CD4-positive, alpha-beta memory T cell (primary cell): ENCODE data around the gene SFMBT2. TPM values are rescaled to one million over a fixed set of nuclear protein-coding genes. Genes with fewer than 3 reads are reported as not detected.
"Not testable (repeated sequence)": the region's sequence is repeated elsewhere in the genome, so short reads cannot be mapped to it uniquely, and the experiment has no call there.

Source experiments
- CTCF ChIA-PET: fragments of 350-600 bp; sonication (Branson Sonifier 250); formaldehyde crosslinking; loops from one replicate; lab custom pipeline; 2021; ENCODE audit warnings: inconsistent platforms; ENCODE audit not compliant: partially characterized antibody; lab: Charles Lee
- POLR2A ChIA-PET: fragments of 350-600 bp; sonication (Branson Sonifier 250); formaldehyde crosslinking; loops from one replicate; lab custom pipeline; 2021; ENCODE audit not compliant: partially characterized antibody; lab: Charles Lee
- DNase-seq, 5 donors: peaks; one replicate each; pipeline versions ENCODE4 v3.0.0 to v3.0.0-alpha.2; 2020 to 2022; ENCODE audit warnings: mixed read lengths in 1 of 5
- H3K27ac ChIP-seq: one replicate; pipeline ENCODE4 v1.7.0; 2013; ENCODE audit warnings: low read depth, low read length
- H3K27me3 ChIP-seq: 2 replicates; pipeline ENCODE4 v1.7.0; 2013; ENCODE audit warnings: mild to moderate bottlenecking, low read length, moderate library complexity; ENCODE audit not compliant: insufficient read depth
- H3K36me3 ChIP-seq: 2 replicates; pipeline ENCODE4 v1.7.0; 2013; ENCODE audit warnings: mild to moderate bottlenecking, low read length, moderate library complexity; ENCODE audit not compliant: insufficient read depth
- H3K4me1 ChIP-seq: 2 replicates; pipeline ENCODE4 v1.7.0; 2013; ENCODE audit warnings: mild to moderate bottlenecking, low read length, moderate library complexity; ENCODE audit not compliant: insufficient read depth
- H3K4me3 ChIP-seq, 2 donors: one replicate each; pipeline ENCODE4 v1.7.0; 2013; ENCODE audit warnings: low read length in 2 of 2, mild to moderate bottlenecking in 1 of 2
- H3K9me3 ChIP-seq, 2 donors: one replicate each; pipeline ENCODE4 v1.7.0; 2013; ENCODE audit warnings: low read length in 2 of 2, control low read depth in 1 of 2; ENCODE audit not compliant: control insufficient read depth in 1 of 2
- H3K27ac Mint-ChIP-seq, 7 donors: one replicate each; pipeline ENCODE4 v1.8.0; 2020 to 2021; ENCODE audit warnings: mixed read lengths in 7 of 7, mild to moderate bottlenecking in 6 of 7, inconsistent platforms in 3 of 7, moderate library complexity in 3 of 7
- H3K27me3 Mint-ChIP-seq, 2 donors: one replicate each; pipeline ENCODE4 v1.8.0; 2020 to 2021; ENCODE audit warnings: mixed read lengths in 2 of 2
- H3K36me3 Mint-ChIP-seq, 2 donors: one replicate each; pipeline ENCODE4 v1.8.0; 2020 to 2021; ENCODE audit warnings: mixed read lengths in 2 of 2, inconsistent platforms in 1 of 2, mild to moderate bottlenecking in 1 of 2
- H3K4me1 Mint-ChIP-seq, 4 donors: one replicate each; pipeline ENCODE4 v1.8.0; 2020 to 2021; ENCODE audit warnings: mixed read lengths in 4 of 4, mild to moderate bottlenecking in 1 of 4
- H3K4me3 Mint-ChIP-seq, 8 donors: one replicate each; pipeline ENCODE4 v1.8.0; 2020 to 2021; ENCODE audit warnings: mixed read lengths in 8 of 8, mild to moderate bottlenecking in 7 of 8, moderate library complexity in 6 of 8, inconsistent platforms in 3 of 8
- H3K9me3 Mint-ChIP-seq, 8 donors: one replicate each; pipeline ENCODE4 v1.8.0; 2020 to 2021; ENCODE audit warnings: mixed read lengths in 8 of 8, mild to moderate bottlenecking in 5 of 8, inconsistent platforms in 3 of 8, moderate library complexity in 1 of 8
- intact Hi-C: fragments of 100-400 bp; cut with micrococcal nuclease; formaldehyde crosslinking; loops from one replicate; pipeline ENCODE4 v1.15.1; 2023
- polyA plus RNA-seq, 2 donors: library from polyadenylated mRNA; unstranded; fragments of 300-500 nt; fragmentation: Illumina TruSeq; gene quantifications; one replicate each; pipeline ENCODE4 v1.2.3, GENCODE V29; 2021
- total RNA-seq, 2 experiments: library from RNA; stranded (reverse); gene quantifications; one replicate each; pipeline ENCODE4 v1.2.3, GENCODE V29; 2021

SFMBT2 gene
- total and polyA plus RNA-seq, 4 experiments from 2014 or later, result 1.7 to 22.3 (median 11.7) TPM

- no peaks in the 10 kb centered on the region for H3K27me3 Mint-ChIP-seq
- Histone ChIP-seq H3K27ac (no peak overlapping the region), H3K36me3 (no peaks in the 10 kb centered on the region), H3K9me3 (no peaks in the 10 kb centered on the region), H3K27me3 (no peaks in the 10 kb centered on the region), H3K4me3 (no peak overlapping the region), H3K4me1 (peaks cover 27% of the 10 kb centered on the region)
- no peaks in the 10 kb centered on the region for H3K9me3 Mint-ChIP-seq
- DNase-seq, result no peak
- H3K4me1 Mint-ChIP-seq, result peaks cover 39 to 59% (median 50%) of the 10 kb centered on the region in 4 donors
- H3K27ac Mint-ChIP-seq, result peak overlapping the region in 1 of 7 donors; percentile 43
- ChIA-PET CTCF (no interaction called here), POLR2A (no interaction called here)
- H3K4me3 Mint-ChIP-seq, result no peak overlapping the region
- no peaks in the 10 kb centered on the region for H3K36me3 Mint-ChIP-seq
- intact Hi-C loops, result no loop called here
Observed at GRCh38 chr10:7391748-7392147, 19.1 kb downstream of the SFMBT2 start.

DNA sequence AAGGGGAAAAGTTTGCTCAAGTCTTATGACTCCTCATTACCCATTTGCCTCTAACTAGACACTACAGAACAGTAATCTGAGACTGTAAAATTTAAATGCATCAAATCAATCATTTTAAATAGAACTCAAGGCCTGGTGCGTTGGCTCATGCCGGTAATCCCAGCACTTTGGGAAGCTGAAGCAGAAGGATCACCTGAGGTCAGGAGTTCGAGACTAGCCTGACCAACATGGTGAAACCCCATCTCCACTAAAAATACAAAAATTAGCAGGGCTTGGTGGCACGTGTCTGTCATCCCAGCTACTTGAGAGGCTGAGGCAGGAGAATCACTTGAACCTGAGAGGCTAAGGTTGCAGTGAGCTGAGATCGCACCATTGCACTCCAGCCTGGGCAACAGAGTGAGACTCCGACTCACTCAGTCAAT is 20.1 kb downstream of the SFMBT2 start:
- H3K4me1 ChIP-seq, result peaks cover 27% of the 10 kb centered on the region
- CTCF ChIA-PET, result interaction anchor here (0.6 kb wide), 1 partner anchor 50 kb away, joined by 4 read pairs; no protein-coding TSS in a partner anchor
- H3K36me3 Mint-ChIP-seq, H3K27ac ChIP-seq, H3K4me3 ChIP-seq, H3K9me3 Mint-ChIP-seq, DNase-seq, H3K9me3 ChIP-seq, POLR2A ChIA-PET, H3K36me3 ChIP-seq, H3K27me3 ChIP-seq, H3K27me3 Mint-ChIP-seq, intact Hi-C loops: not testable (repeated sequence)
- Mint-ChIP-seq H3K4me3 (peak overlapping the region in 1 of 8 donors; percentile 19), H3K27ac (peak overlapping the region in 4 of 7 donors; percentile 10 to 78 (median 54)), H3K4me1 (peaks cover 39 to 57% (median 46%) of the 10 kb centered on the region in 4 donors)

GRCh38 chr10:7389844-7390243 is 21.0 kb downstream of the SFMBT2 start:
- POLR2A ChIA-PET, result interaction anchor here (1.1 to 1.9 kb wide), 2 partner anchors 20 to 130 kb away, joined by 4 to 6 read pairs; partner anchors contain the start of gene SFMBT2
- no peaks in the 10 kb centered on the region for H3K9me3 Mint-ChIP-seq

DNA sequence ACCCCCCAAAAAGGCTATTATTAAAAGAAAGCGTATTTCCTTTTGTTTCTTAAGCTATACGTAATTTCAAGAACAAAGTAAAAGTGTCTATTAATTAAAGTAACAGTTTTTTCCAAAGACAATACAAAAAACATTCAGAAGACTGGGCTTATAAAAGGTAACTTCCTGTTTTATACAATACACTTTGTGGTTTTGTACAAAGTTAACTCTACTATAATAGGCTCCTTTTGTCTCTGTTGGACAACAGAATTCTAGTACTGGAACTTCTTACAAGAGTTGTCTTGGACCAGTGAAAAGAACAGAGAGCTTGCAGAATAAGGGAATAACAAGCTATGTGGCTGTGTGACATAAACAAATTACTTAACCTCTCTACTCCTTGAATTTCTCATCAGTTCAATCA is 21.5 kb downstream of the SFMBT2 start:
- H3K36me3 Mint-ChIP-seq, result peaks cover 0 to 3% of the 10 kb centered on the region in 2 donors
- intact Hi-C loops, result loop anchor here (2.0 kb wide), 1 partner anchor 19 kb away; no protein-coding TSS in a partner anchor
- CTCF ChIA-PET, result interaction anchor here (0.9 to 1.5 kb wide), 5 partner anchors 9 to 469 kb away, joined by 3 to 4 read pairs (median 4); no protein-coding TSS in a partner anchor
- Histone ChIP-seq H3K9me3 (no peaks in the 10 kb centered on the region), H3K27ac (no peak overlapping the region), H3K4me3 (no peak overlapping the region), H3K27me3 (no peaks in the 10 kb centered on the region), H3K36me3 (no peaks in the 10 kb centered on the region), H3K4me1 (peaks cover 27% of the 10 kb centered on the region)
- no peak for DNase-seq
- no peaks in the 10 kb centered on the region for H3K9me3 Mint-ChIP-seq
- peaks cover 39 to 59% (median 50%) of the 10 kb centered on the region in 4 donors for H3K4me1 Mint-ChIP-seq
- POLR2A ChIA-PET, result interaction anchor here (1.1 to 1.9 kb wide), 2 partner anchors 21 to 130 kb away, joined by 4 to 6 read pairs; partner anchors contain the start of gene SFMBT2
- no peaks in the 10 kb centered on the region for H3K27me3 Mint-ChIP-seq
- peak overlapping the region; percentile 15 to 84 (median 75) for H3K27ac Mint-ChIP-seq
- peak overlapping the region; percentile 3 to 71 (median 52) for H3K4me3 Mint-ChIP-seq

More at GRCh38 chr10:7389844-7390243, 21.0 kb downstream of the SFMBT2 start:
- peaks cover 27% of the 10 kb centered on the region for H3K4me1 ChIP-seq
- H3K27ac Mint-ChIP-seq, result peak overlapping the region; percentile 24 to 84 (median 75)
- no peaks in the 10 kb centered on the region for H3K9me3 ChIP-seq
- H3K36me3 ChIP-seq, result no peaks in the 10 kb centered on the region
- DNase-seq, result no peak
- CTCF ChIA-PET, result interaction anchor here (0.6 to 1.5 kb wide), 6 partner anchors 9 to 470 kb away, joined by 3 to 4 read pairs (median 4); no protein-coding TSS in a partner anchor
- no peak overlapping the region for H3K4me3 ChIP-seq
- peak overlapping the region; percentile 3 to 71 (median 52) for H3K4me3 Mint-ChIP-seq
- H3K27me3 ChIP-seq, result no peaks in the 10 kb centered on the region
- intact Hi-C loops, result loop anchor here (2.0 kb wide), 1 partner anchor 19 kb away; no protein-coding TSS in a partner anchor
- no peaks in the 10 kb centered on the region for H3K27me3 Mint-ChIP-seq
- H3K27ac ChIP-seq, result no peak overlapping the region
- no peaks in the 10 kb centered on the region for H3K36me3 Mint-ChIP-seq
- H3K4me1 Mint-ChIP-seq, result peaks cover 41 to 59% (median 50%) of the 10 kb centered on the region in 4 donors

DNA sequence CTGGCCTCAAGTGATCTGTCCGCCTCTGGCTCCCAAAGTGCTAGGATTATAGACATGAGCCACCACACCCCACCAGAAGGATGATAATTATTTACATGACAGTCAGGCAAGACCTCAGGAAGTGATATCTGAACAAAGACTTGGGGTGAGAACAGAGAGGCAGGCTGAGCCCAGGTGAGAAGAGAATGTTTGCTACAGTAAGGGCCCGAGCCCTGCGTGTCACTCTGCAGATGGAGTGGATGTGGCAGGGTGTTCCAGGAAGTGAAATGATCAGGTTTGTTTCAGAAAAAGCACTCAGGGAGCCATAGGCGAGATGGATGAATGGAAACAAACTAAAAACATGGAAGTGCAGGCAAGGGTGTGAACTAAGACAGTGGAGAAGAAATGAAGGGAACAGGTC is 22.2 kb downstream of the SFMBT2 start:
- peak; percentile 17 to 48 (median 25) for DNase-seq
- Histone ChIP-seq H3K4me3 (no peak overlapping the region), H3K9me3 (no peaks in the 10 kb centered on the region), H3K27ac (no peak overlapping the region), H3K27me3 (no peaks in the 10 kb centered on the region), H3K4me1 (peaks cover 32% of the 10 kb centered on the region), H3K36me3 (no peaks in the 10 kb centered on the region)
- ChIA-PET CTCF (interaction anchor here (1.3 to 1.8 kb wide), 4 partner anchors 19 to 469 kb away, joined by 3 to 5 read pairs (median 4); no protein-coding TSS in a partner anchor), POLR2A (interaction anchor here (1.1 to 1.9 kb wide), 2 partner anchors 22 to 129 kb away, joined by 4 to 6 read pairs; partner anchors contain the start of gene SFMBT2)
- H3K27me3 Mint-ChIP-seq, result no peaks in the 10 kb centered on the region
- H3K36me3 Mint-ChIP-seq, result peaks cover 0 to 3% of the 10 kb centered on the region in 2 donors
- peak overlapping the region; percentile 83 to 97 (median 93) for H3K27ac Mint-ChIP-seq
- peak overlapping the region in 7 of 8 donors; percentile 62 to 94 (median 85) for H3K4me3 Mint-ChIP-seq
- H3K4me1 Mint-ChIP-seq, result peaks cover 37 to 61% (median 51%) of the 10 kb centered on the region in 4 donors
- H3K9me3 Mint-ChIP-seq, result no peaks in the 10 kb centered on the region
- intact Hi-C loops, result loop anchor here (2.0 kb wide), 1 partner anchor 20 kb away; no protein-coding TSS in a partner anchor

DNA sequence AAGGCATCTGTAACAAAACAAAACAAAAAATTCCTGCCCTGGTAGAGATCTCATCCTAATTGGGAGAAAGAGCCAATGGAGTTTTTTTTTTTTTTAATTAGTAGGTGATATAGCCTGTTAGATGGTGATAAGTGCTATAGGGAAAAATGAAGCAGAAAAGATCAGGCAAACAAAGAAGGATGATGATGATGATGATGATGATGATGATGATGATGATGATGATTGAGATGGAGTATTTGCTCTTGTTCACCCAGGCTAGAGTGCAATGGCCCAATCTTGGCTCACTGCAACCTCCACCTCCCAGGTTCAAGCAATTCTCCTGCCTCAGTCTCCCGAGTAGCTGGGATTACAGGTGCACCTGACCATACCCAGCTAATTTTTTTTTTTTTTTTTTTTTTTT is 22.7 kb downstream of the SFMBT2 start:
- Mint-ChIP-seq H3K27ac (peak overlapping the region in 6 of 7 donors; percentile 10 to 94 (median 73)), H3K4me1 (peaks cover 40 to 64% (median 53%) of the 10 kb centered on the region in 4 donors), H3K4me3 (peak overlapping the region in 1 of 8 donors; percentile 66)
- H3K4me3 ChIP-seq, H3K36me3 ChIP-seq, H3K27ac ChIP-seq, H3K27me3 ChIP-seq, H3K27me3 Mint-ChIP-seq, H3K36me3 Mint-ChIP-seq, H3K9me3 Mint-ChIP-seq, H3K9me3 ChIP-seq, DNase-seq: not testable (repeated sequence)
- ChIA-PET POLR2A (interaction anchor here (0.6 to 0.9 kb wide), 2 partner anchors 17 to 23 kb away, joined by 3 read pairs; no protein-coding TSS in a partner anchor), CTCF (interaction anchor here (1.8 kb wide), 1 partner anchor 468 kb away, joined by 5 read pairs; no protein-coding TSS in a partner anchor)
- peaks cover 36% of the 10 kb centered on the region for H3K4me1 ChIP-seq
- intact Hi-C loops, result loop anchor here (2.0 kb wide), 1 partner anchor 21 kb away; no protein-coding TSS in a partner anchor

DNA sequence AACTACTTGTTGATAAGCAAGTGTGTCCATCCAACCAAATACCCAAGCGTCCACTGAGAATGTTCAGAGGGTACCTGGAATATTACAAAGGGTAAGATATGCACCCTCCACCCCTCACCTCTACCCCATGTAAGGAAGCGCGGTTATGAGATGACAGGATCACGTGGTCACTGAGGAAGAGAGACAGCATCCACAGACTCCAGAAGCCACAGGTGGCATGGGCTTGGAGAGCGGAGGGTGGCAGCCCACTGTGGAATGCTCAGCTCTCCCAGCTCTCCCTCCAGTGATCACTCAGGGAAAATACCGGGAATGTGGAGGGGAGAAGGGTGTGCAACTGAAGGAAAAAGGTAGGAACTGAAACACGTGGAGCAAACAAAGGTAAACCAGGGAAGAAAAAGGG is 25.7 kb downstream of the SFMBT2 start:
- H3K27me3 Mint-ChIP-seq, result no peaks in the 10 kb centered on the region
- H3K36me3 Mint-ChIP-seq, result peaks cover 8 to 15% of the 10 kb centered on the region in 2 donors
- H3K4me1 Mint-ChIP-seq, result peaks cover 39 to 64% (median 51%) of the 10 kb centered on the region in 4 donors
- Histone ChIP-seq H3K36me3 (peaks cover 7% of the 10 kb centered on the region), H3K27me3 (no peaks in the 10 kb centered on the region), H3K4me3 (no peak overlapping the region), H3K27ac (no peak overlapping the region), H3K4me1 (peaks cover 35% of the 10 kb centered on the region), H3K9me3 (no peaks in the 10 kb centered on the region)
- CTCF ChIA-PET, result interaction anchor here (1.4 kb wide), 2 partner anchors 24 to 25 kb away, joined by 4 read pairs; partner anchors contain the start of gene SFMBT2
- DNase-seq, result no peak
- intact Hi-C loops, result no loop called here
- POLR2A ChIA-PET, result no interaction called here
- H3K27ac Mint-ChIP-seq, result peak overlapping the region in 2 of 7 donors; percentile 38 to 51
- no peaks in the 10 kb centered on the region for H3K9me3 Mint-ChIP-seq
- peak overlapping the region in 1 of 8 donors; percentile 26 for H3K4me3 Mint-ChIP-seq
